HG03558 (cell line): Measurements from ENCODE around the gene CARM1.

ENCODE experiments used
- ATAC-seq: cut with Tn5 transposase; IDR thresholded peaks from one replicate; pipeline ENCODE4 v1.9.1; 2021; ENCODE audit warnings: moderate number of reproducible peaks; ENCODE audit not compliant: unreplicated experiment; ENCODE audit errors: extremely low read depth

Gene CARM1

GRCh38 chr19:10896851-10897526 is 25.6 kb downstream of the CARM1 start:
- ATAC-seq = no peak

DNA sequence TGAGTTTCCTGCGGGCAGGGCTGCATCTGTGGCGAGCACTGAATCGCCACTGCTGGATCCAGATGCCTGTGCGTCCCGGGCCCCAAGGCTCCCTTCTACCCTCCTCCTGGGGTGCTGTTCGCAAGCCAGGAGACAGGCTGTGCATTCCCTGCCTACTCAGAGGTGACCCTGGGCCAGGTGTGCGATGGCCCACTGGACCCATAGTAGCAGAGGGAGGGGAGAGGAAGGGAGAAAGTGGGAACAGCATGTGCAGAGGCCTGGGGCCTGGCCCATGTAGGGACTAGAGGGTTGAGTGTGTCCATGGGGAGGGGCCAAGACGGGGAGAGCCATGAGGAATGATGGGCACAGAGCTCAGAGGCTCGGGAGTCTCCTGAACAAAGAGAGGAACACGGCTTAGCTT is 27.3 kb downstream of the CARM1 start:
- no peak for ATAC-seq

GRCh38 chr19:10899151-10899653 is 27.8 kb downstream of the CARM1 start:
- no peak for ATAC-seq

GRCh38 chr19:10907925-10908324 is 36.6 kb downstream of the CARM1 start:
- no peak for ATAC-seq

- no peak for ATAC-seq
Observed at GRCh38 chr19:10908380-10908960, 37.1 kb downstream of the CARM1 start.

DNA sequence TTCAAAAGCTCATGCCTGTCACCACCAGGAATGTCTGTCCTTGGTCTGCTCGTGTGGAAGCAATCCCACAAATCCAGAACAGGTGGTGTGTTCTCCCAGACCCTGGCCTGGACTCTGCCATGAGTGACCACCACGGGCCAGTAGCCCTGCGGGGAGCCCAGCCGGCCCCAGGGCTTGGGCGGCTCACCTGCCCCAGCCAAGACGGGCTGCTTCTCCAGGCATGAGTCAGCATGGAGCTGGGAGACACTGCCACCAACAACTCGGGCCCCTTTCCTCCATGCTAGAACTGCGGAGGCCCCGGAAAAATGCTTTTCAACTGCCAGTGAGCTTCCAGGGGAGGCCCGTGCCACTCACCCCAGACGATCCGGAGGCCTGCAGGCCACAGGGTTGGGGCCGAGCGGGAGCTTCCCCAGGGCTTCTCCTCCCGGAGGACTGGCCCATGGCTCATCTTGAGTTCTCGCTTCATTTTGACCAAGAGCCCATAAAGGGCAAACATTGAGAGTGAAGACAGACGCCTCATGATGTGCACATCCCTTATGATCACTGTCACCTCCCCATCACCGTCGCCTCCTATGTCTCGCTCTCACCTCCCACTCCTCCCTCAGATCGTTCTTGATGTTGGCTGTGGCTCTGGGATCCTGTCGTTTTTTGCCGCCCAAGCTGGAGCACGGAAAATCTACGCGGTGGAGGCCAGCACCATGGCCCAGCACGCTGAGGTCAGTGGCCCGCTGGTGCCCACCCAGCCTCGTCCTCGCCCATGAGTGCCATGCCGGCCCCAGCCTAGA is 40.4 kb downstream of the CARM1 start:
- ATAC-seq = no peak

- ATAC-seq = no peak
Observed at GRCh38 chr19:10912619-10913018, 41.3 kb downstream of the CARM1 start.

- no peak for ATAC-seq
Observed at GRCh38 chr19:10913716-10914340, 42.5 kb downstream of the CARM1 start.

GRCh38 chr19:10915130-10916091 is 44.1 kb downstream of the CARM1 start:
- ATAC-seq = no peak

DNA sequence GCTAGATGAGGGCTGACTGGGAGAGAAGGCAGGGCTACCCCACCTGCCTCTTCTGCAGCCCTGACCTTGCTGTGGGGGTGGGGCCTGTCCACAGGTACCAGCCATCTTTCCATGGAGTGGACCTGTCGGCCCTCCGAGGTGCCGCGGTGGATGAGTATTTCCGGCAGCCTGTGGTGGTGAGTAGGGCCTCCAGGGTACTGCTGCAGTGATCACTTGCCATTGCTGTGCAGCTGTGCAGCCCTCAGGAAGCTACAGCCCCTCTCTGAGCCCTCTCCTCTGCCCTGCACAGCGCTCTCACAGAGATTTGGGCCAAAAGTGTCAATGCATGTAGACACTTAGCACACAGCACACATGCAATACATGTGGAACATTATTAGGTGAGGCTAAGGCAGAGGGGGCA is 45.2 kb downstream of the CARM1 start:
- ATAC-seq = no peak

- ATAC-seq = no peak
Observed at GRCh38 chr19:10918359-10918758, 47.0 kb downstream of the CARM1 start.

GRCh38 chr19:10919352-10920287 is 48.3 kb downstream of the CARM1 start:
- ATAC-seq = no peak

- no peak for ATAC-seq
Observed at GRCh38 chr19:10920288-10920655, 48.9 kb downstream of the CARM1 start.

GRCh38 chr19:10920781-10921180 is 49.4 kb downstream of the CARM1 start:
- ATAC-seq = no peak

DNA sequence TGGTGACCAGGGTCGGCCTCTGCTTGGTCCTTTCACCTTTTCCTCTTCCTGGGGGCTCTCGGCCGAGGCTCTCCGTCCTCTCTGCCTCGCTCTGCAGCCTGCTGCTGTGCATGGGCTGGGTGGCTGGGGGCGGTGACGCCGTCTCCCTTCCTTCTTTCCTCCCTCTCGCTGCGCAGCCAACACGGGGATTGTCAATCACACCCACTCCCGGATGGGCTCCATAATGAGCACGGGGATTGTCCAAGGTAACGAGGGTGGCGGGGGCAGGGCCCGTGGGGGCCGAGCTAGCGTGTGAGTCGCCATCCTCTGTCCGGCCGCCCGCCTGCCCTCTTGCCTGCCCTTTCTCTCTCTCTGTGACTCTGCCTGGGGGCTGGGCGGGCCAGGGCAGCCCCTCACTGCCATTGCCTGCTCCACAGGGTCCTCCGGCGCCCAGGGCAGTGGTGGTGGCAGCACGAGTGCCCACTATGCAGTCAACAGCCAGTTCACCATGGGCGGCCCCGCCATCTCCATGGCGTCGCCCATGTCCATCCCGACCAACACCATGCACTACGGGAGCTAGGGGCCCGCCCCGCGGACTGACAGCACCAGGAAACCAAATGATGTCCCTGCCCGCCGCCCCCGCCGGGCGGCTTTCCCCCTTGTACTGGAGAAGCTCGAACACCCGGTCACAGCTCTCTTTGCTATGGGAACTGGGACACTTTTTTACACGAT is 50.0 kb downstream of the CARM1 start:
- ATAC-seq = no peak

DNA sequence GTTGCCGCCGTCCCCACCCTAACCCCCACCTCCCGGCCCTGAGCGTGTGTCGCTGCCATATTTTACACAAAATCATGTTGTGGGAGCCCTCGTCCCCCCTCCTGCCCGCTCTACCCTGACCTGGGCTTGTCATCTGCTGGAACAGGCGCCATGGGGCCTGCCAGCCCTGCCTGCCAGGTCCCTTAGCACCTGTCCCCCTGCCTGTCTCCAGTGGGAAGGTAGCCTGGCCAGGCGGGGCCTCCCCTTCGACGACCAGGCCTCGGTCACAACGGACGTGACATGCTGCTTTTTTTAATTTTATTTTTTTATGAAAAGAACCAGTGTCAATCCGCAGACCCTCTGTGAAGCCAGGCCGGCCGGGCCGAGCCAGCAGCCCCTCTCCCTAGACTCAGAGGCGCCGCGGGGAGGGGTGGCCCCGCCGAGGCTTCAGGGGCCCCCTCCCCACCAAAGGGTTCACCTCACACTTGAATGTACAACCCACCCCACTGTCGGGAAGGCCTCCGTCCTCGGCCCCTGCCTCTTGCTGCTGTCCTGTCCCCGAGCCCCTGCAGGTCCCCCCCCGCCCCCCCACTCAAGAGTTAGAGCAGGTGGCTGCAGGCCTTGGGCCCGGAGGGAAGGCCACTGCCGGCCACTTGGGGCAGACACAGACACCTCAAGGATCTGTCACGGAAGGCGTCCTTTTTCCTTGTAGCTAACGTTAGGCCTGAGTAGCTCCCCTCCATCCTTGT is 50.7 kb downstream of the CARM1 start:
- ATAC-seq = no peak

DNA sequence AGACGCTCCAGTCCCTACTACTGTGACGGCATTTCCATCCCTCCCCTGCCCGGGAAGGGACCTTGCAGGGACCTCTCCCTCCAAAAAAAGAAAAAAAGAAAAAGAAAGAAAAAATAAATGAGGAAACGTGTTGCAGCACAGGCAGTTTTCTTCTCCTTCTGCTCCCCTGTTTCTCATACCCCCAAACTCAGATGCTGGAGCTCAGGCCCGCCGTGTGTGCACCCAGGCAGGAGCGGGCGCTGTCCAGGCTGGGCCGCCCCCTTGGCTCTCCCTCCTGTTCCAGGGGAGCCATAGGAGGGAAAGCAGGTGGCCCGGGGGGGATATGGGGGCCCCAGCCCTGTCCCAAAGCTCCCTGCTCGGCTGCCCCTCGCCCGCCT is 51.3 kb downstream of the CARM1 start:
- ATAC-seq = no peak
